Tibial artery (tissue), 4 donors: Measurements from ENCODE around the gene GAMT.

Source experiments
- DNase-seq, 2 donors: peaks; one replicate each; pipeline ENCODE4 v3.0.0-alpha.2; 2019
- H3K27ac ChIP-seq, 2 donors: fragments of 200-600 bp; sonication (generic) in 1 of 2; 1 replicate in 1 of 2; 2 replicates in 1 of 2; pipeline ENCODE4 v1.5.1; 2018 to 2019; ENCODE audit warnings: mild to moderate bottlenecking in 1 of 2
- H3K27me3 ChIP-seq, 2 donors: fragments of 200-600 bp; sonication (generic) in 1 of 2; one replicate each; pipeline versions ENCODE4 v1.5.1 to v1.6.0; 2016 to 2019
- H3K36me3 ChIP-seq, 3 donors: fragments of 200-600 bp; sonication (generic) in 2 of 3; one replicate each; pipeline ENCODE4 v1.5.1; 2016 to 2019; ENCODE audit warnings: mild to moderate bottlenecking in 2 of 3
- H3K4me1 ChIP-seq, 4 donors: fragments of 200-600 bp; sonication (generic) in 2 of 4; 1 replicate in 3 of 4; 2 replicates in 1 of 4; pipeline ENCODE4 v1.5.1; 2016 to 2019
- H3K4me3 ChIP-seq, 2 donors: fragments of 200-600 bp; sonication (generic) in 1 of 2; 1 replicate in 1 of 2; 2 replicates in 1 of 2; pipeline ENCODE4 v1.5.1; 2018 to 2019; ENCODE audit warnings: mild to moderate bottlenecking in 2 of 2
- H3K9me3 ChIP-seq, 3 donors: fragments of 200-600 bp; sonication (generic) in 1 of 3; one replicate each; pipeline ENCODE4 v1.5.1; 2016 to 2019
- CTCF ChIP-seq, 2 experiments: fragments of 200-600 bp in 1 of 2; fragments of 450-650 bp in 1 of 2; IDR thresholded peaks; one replicate each; pipeline ENCODE4 v1.5.1; 2017 to 2019; ENCODE audit warnings: antibody characterized with exemption in 2 of 2, mild to moderate bottlenecking in 1 of 2, moderate library complexity in 1 of 2
- intact Hi-C: fragments of 100-400 bp; cut with DNase I; formaldehyde crosslinking; loops from one replicate; pipeline ENCODE4 v1.15.0; 2023; ENCODE audit warnings: low total_unique reads

GAMT gene

GRCh38 chr19:1388637-1389026 lies 12.7 kb downstream of the GAMT start:
- intact Hi-C loops, result no loop called here
- no peak for DNase-seq
- Histone ChIP-seq H3K27me3 (no peaks in the 10 kb centered on the region), H3K9me3 (no peaks in the 10 kb centered on the region), H3K4me3 (no peak overlapping the region), H3K4me1 (peaks cover 0 to 24% (median 21%) of the 10 kb centered on the region in 4 donors), H3K27ac (no peak overlapping the region), H3K36me3 (peaks cover 43 to 73% (median 54%) of the 10 kb centered on the region in 3 donors)
- TF ChIP-seq CTCF (IDR thresholded peaks at IDR 0.05), result no peak

GRCh38 chr19:1387684-1388636 lies 13.4 kb downstream of the GAMT start:
- intact Hi-C loops, result no loop called here
- H3K4me1 ChIP-seq, result peaks cover 0 to 26% (median 21%) of the 10 kb centered on the region in 4 donors
- no peak overlapping the region for H3K4me3 ChIP-seq
- H3K27me3 ChIP-seq, result no peaks in the 10 kb centered on the region
- H3K9me3 ChIP-seq, result no peaks in the 10 kb centered on the region
- no peak overlapping the region for H3K27ac ChIP-seq
- TF ChIP-seq CTCF (IDR thresholded peaks at IDR 0.05), result no peak
- no peak for DNase-seq
- peaks cover 37 to 66% (median 48%) of the 10 kb centered on the region in 3 donors for H3K36me3 ChIP-seq

- TF ChIP-seq CTCF (IDR thresholded peaks at IDR 0.05), result no peak
- H3K36me3 ChIP-seq, result peaks cover 30 to 58% (median 40%) of the 10 kb centered on the region in 3 donors
- H3K27ac ChIP-seq, result no peak overlapping the region
- peaks cover 0 to 31% (median 21%) of the 10 kb centered on the region in 4 donors for H3K4me1 ChIP-seq
- intact Hi-C loops, result no loop called here
- DNase-seq, result no peak
- no peak overlapping the region for H3K4me3 ChIP-seq
- H3K27me3 ChIP-seq, result no peaks in the 10 kb centered on the region
- H3K9me3 ChIP-seq, result no peaks in the 10 kb centered on the region
Measured at GRCh38 chr19:1386945-1387683, 14.2 kb downstream of the GAMT start.

GRCh38 chr19:1385816-1386215 lies 15.5 kb downstream of the GAMT start:
- peaks cover 0 to 31% (median 21%) of the 10 kb centered on the region in 4 donors for H3K4me1 ChIP-seq
- H3K9me3 ChIP-seq, result no peaks in the 10 kb centered on the region
- H3K4me3 ChIP-seq, result no peak overlapping the region
- H3K27me3 ChIP-seq, result no peaks in the 10 kb centered on the region
- H3K36me3 ChIP-seq, result peaks cover 22 to 45% (median 27%) of the 10 kb centered on the region in 3 donors
- no peak for TF ChIP-seq CTCF (IDR thresholded peaks at IDR 0.05)
- no peak for DNase-seq
- intact Hi-C loops, result no loop called here
- no peak overlapping the region for H3K27ac ChIP-seq

GRCh38 chr19:1384478-1385110 lies 16.7 kb downstream of the GAMT start:
- intact Hi-C loops, result no loop called here
- Histone ChIP-seq H3K4me1 (peaks cover 0 to 31% (median 21%) of the 10 kb centered on the region in 4 donors), H3K27ac (peak overlapping the region; percentile 84 to 90), H3K4me3 (peak overlapping the region; percentile 89 to 92), H3K9me3 (no peaks in the 10 kb centered on the region), H3K27me3 (no peaks in the 10 kb centered on the region), H3K36me3 (peaks cover 15 to 32% (median 18%) of the 10 kb centered on the region in 3 donors)
- no peak for DNase-seq
- no peak for TF ChIP-seq CTCF (IDR thresholded peaks at IDR 0.05)
